ENCODE results near the gene LRRC39. TPM values are rescaled to one million over a fixed set of nuclear protein-coding genes. Genes with fewer than 3 reads are reported as not detected.
"Not testable (repeated sequence)": the region's sequence is repeated elsewhere in the genome, so short reads cannot be mapped to it uniquely, and the experiment has no call there.

The LRRC39 gene
- total RNA-seq, 1 donor from 2014 or later = 1.2 TPM

GRCh38 chr1:100217834-100218233, 39.8 kb upstream of the LRRC39 start:
- H3K36me3 ChIP-seq = peaks cover 4 to 28% of the 10 kb centered on the region in 2 donors
- no peak overlapping the region for H3K27ac ChIP-seq
- H3K9me3 ChIP-seq = no peaks in the 10 kb centered on the region
- no peaks in the 10 kb centered on the region for H3K4me1 ChIP-seq
- no peaks in the 10 kb centered on the region for H3K27me3 ChIP-seq
- intact Hi-C loops (cut with DNase I) = no loop called here
- no peak overlapping the region for H3K4me3 ChIP-seq
- no peak for DNase-seq (ENCODE audit: extremely low spot score in 2 of 2)
- no peak for TF ChIP-seq POLR2AphosphoS5 (IDR thresholded peaks at IDR 0.05; ENCODE audit: insufficient read depth in 1 of 2, low read depth in 1 of 2)
- TF ChIP-seq POLR2A (IDR thresholded peaks at IDR 0.05) = no peak
- no peak for TF ChIP-seq CTCF (IDR thresholded peaks at IDR 0.05)

- Histone ChIP-seq H3K27me3 (no peaks in the 10 kb centered on the region), H3K27ac (no peak overlapping the region), H3K36me3 (peaks cover 4 to 37% of the 10 kb centered on the region in 2 donors), H3K4me3 (no peak overlapping the region), H3K9me3 (no peaks in the 10 kb centered on the region), H3K4me1 (no peaks in the 10 kb centered on the region)
- intact Hi-C loops (cut with DNase I) = no loop called here
- DNase-seq (ENCODE audit: extremely low spot score in 2 of 2) = no peak
- TF ChIP-seq POLR2A (IDR thresholded peaks at IDR 0.05) (no peak), CTCF (IDR thresholded peaks at IDR 0.05) (no peak), POLR2AphosphoS5 (IDR thresholded peaks at IDR 0.05; ENCODE audit: insufficient read depth in 1 of 2, low read depth in 1 of 2) (no peak)
Measured at GRCh38 chr1:100215101-100215500, 37.0 kb upstream of the LRRC39 start.

GRCh38 chr1:100213141-100213540, 35.1 kb upstream of the LRRC39 start:
- no peak for DNase-seq (ENCODE audit: extremely low spot score in 2 of 2)
- Histone ChIP-seq H3K27ac (no peak overlapping the region), H3K4me3 (no peak overlapping the region), H3K27me3 (no peaks in the 10 kb centered on the region), H3K9me3 (no peaks in the 10 kb centered on the region), H3K4me1 (no peaks in the 10 kb centered on the region), H3K36me3 (peaks cover 4 to 46% of the 10 kb centered on the region in 2 donors)
- TF ChIP-seq POLR2A (IDR thresholded peaks at IDR 0.05) (no peak), POLR2AphosphoS5 (IDR thresholded peaks at IDR 0.05; ENCODE audit: insufficient read depth in 1 of 2, low read depth in 1 of 2) (no peak), CTCF (IDR thresholded peaks at IDR 0.05) (no peak)
- intact Hi-C loops (cut with DNase I) = no loop called here

GRCh38 chr1:100206301-100206700, 28.2 kb upstream of the LRRC39 start:
- Histone ChIP-seq H3K27ac (no peak overlapping the region), H3K27me3 (no peaks in the 10 kb centered on the region), H3K36me3 (peaks cover 0 to 36% of the 10 kb centered on the region in 2 donors), H3K9me3 (no peaks in the 10 kb centered on the region), H3K4me1 (no peaks in the 10 kb centered on the region), H3K4me3 (no peak overlapping the region)
- DNase-seq (ENCODE audit: extremely low spot score in 2 of 2) = no peak
- no peak for TF ChIP-seq POLR2AphosphoS5 (IDR thresholded peaks at IDR 0.05; ENCODE audit: insufficient read depth in 1 of 2, low read depth in 1 of 2)
- no peak for TF ChIP-seq POLR2A (IDR thresholded peaks at IDR 0.05)
- TF ChIP-seq CTCF (IDR thresholded peaks at IDR 0.05) = no peak
- intact Hi-C loops (cut with DNase I) = no loop called here

- intact Hi-C loops (cut with DNase I) = not testable (repeated sequence)
Measured at GRCh38 chr1:100205593-100205992, 27.5 kb upstream of the LRRC39 start.

GRCh38 chr1:100205103-100205502, 27.0 kb upstream of the LRRC39 start:
- H3K27ac ChIP-seq; H3K4me1 ChIP-seq; intact Hi-C loops (cut with DNase I); DNase-seq (ENCODE audit: extremely low spot score in 2 of 2); H3K9me3 ChIP-seq; H3K4me3 ChIP-seq; H3K27me3 ChIP-seq: not testable (repeated sequence)
- H3K36me3 ChIP-seq = peaks cover 0 to 32% of the 10 kb centered on the region in 2 donors

More at GRCh38 chr1:100205593-100205992, 27.5 kb upstream of the LRRC39 start:
- not testable (repeated sequence) for DNase-seq (ENCODE audit: extremely low spot score in 2 of 2); H3K27ac ChIP-seq; H3K4me1 ChIP-seq; H3K27me3 ChIP-seq; H3K9me3 ChIP-seq; H3K4me3 ChIP-seq
- peaks cover 0 to 31% of the 10 kb centered on the region in 2 donors for H3K36me3 ChIP-seq
